IPS-18c (cell line): ENCODE measurements around the gene CD101.

Source experiments
- H3K4me3 ChIP-seq: 2 replicates; pipeline ENCODE4 v1.7.0; 2013; ENCODE audit warnings: low read depth, mild to moderate bottlenecking, low read length, moderate library complexity; ENCODE audit not compliant: insufficient read depth
- H3K9me3 ChIP-seq: one replicate; pipeline ENCODE4 v1.6.1; 2013; ENCODE audit warnings: mild to moderate bottlenecking, low read length, moderate library complexity; ENCODE audit not compliant: control insufficient read depth, insufficient read depth

The CD101 gene

GRCh38 chr1:117032681-117033539 is 31.4 kb downstream of the CD101 start:
- Histone ChIP-seq H3K4me3 (no peak overlapping the region), H3K9me3 (no peaks in the 10 kb centered on the region)

GRCh38 chr1:117033772-117034171 is 32.2 kb downstream of the CD101 start:
- Histone ChIP-seq H3K4me3 (no peak overlapping the region), H3K9me3 (no peaks in the 10 kb centered on the region)

GRCh38 chr1:117034791-117035290 is 33.3 kb downstream of the CD101 start:
- Histone ChIP-seq H3K4me3 (no peak overlapping the region), H3K9me3 (no peaks in the 10 kb centered on the region)

DNA sequence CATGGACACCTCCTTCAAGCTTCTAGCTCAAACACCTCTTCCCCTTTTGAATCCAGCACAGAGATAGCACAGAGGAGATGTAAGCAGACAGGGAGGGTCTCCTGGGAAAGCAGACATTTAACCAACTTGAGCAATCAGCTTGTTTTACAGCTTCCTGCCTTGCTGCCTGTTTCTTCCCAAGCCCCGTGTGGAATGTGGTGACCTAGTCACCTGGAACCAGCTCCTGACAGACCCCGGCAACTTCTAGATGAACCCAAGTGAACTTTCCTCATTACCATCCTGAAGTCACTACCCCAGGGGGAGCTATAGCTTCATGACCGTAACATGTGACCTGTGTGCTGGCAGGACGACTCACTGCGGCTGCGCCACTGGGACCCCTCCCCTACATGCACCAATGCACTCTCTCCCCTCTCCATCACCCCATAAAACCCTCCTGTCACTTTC is 34.5 kb downstream of the CD101 start:
- no peak overlapping the region for H3K4me3 ChIP-seq
- no peaks in the 10 kb centered on the region for H3K9me3 ChIP-seq

GRCh38 chr1:117037802-117038201 is 36.2 kb downstream of the CD101 start:
- Histone ChIP-seq H3K4me3 (no peak overlapping the region), H3K9me3 (no peaks in the 10 kb centered on the region)

DNA sequence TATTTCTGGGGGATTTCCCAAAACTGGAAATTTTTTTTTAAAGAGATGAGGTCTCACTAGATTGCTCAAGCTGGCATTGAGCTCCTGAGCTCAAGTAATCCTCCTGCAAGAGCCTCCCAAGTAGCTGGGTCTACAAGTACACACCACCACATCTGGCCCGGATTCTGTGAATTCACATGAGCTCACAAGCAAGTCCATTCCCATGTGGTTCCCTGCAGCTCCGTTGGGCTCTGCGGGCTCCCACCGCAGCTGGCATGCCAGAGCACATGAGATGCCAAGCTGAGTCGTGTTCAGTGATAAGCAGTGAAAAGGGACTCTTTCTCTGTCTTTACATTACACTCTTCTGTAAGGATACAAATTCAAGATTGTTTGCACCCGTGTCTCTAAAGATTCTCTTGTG is 36.7 kb downstream of the CD101 start:
- Histone ChIP-seq H3K4me3 (no peak overlapping the region), H3K9me3 (no peaks in the 10 kb centered on the region)

DNA sequence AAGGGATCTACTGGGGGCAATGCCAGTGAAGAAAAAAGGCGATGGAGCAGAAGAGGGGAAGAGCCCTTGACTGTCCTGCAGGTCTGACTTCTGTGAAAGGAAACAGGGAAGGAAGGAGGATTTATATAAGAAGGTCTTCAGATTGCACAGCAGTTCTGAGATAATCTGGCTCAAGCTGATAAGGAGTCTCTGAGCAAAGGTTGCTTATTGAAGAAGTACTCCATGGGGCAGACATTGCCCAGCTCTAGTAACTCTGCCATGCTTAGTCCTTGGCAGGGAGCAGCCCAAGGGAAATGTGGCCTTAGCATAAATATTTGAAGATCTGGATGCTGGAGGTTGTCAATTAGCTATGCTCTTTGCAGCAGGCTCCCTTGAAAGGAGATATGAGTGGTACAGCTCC is 42.7 kb downstream of the CD101 start:
- H3K9me3 ChIP-seq, result no peaks in the 10 kb centered on the region
- no peak overlapping the region for H3K4me3 ChIP-seq

GRCh38 chr1:117045644-117046043 is 44.1 kb downstream of the CD101 start:
- no peak overlapping the region for H3K4me3 ChIP-seq

GRCh38 chr1:117046781-117047180 is 45.2 kb downstream of the CD101 start:
- Histone ChIP-seq H3K9me3 (no peaks in the 10 kb centered on the region), H3K4me3 (no peak overlapping the region)

More at GRCh38 chr1:117045644-117046043, 44.1 kb downstream of the CD101 start:
- no peaks in the 10 kb centered on the region for H3K9me3 ChIP-seq

DNA sequence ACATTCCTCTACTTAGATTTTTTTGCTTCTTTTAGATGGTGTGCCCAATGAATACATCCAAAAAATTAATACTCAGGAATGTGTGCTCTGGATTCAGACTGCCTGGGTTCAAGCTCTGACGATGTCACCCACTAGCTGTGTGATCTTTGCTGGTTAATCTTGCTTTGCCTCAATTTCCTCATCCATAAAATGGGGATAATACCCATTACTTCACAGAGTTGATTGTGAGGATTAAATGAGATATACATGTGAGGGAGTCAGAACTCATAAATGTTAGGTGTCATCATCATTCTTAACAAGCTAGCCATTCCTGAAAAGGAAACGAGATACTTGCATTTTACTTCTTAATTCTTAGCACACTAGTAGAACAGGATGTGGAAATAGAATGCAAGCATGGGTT is 45.7 kb downstream of the CD101 start:
- H3K4me3 ChIP-seq, result no peak overlapping the region
- no peaks in the 10 kb centered on the region for H3K9me3 ChIP-seq

DNA sequence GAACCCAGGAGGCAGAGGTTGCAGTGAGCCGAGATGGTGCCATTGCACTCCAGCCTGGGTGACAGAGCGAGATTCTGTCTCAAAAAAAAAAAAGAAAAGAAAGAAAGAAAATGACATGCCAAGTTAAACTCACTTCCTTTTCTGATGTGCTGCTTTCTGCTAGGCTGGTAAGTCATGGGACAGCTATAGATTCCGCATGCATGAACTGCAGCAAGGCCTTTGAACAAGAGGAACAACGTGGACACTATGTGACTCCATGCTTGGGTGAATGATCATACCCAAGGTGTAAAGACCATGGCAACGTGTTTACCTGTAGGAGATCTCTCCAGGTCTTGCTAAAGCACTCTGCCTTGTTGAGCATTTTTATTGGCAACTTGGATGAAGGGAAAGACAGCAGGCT is 48.3 kb downstream of the CD101 start:
- Histone ChIP-seq H3K4me3 (no peak overlapping the region), H3K9me3 (no peaks in the 10 kb centered on the region)

- Histone ChIP-seq H3K9me3 (no peaks in the 10 kb centered on the region), H3K4me3 (no peak overlapping the region)
Measured at GRCh38 chr1:117051224-117052064, 49.9 kb downstream of the CD101 start.

- no peaks in the 10 kb centered on the region for H3K9me3 ChIP-seq
- H3K4me3 ChIP-seq, result no peak overlapping the region
Measured at GRCh38 chr1:117054068-117054467, 52.5 kb downstream of the CD101 start.

DNA sequence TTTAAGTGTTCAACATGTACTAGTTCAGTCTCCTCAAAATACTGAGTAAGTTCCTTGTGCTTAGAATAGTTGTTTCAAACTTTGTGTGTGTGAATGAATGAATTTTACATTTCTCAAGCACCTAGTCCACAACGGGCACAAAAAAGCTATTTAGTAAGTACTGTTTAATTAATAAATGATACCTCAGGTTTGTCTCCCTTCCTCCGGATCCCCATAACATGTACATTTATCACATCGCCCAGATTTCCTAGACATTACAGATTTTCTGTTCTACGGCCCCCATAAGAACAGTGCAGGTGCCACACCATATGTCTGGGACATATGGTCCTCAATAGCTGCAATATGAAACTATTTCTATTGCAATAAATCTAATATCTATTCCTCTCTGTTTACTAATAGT is 57.2 kb downstream of the CD101 start:
- Histone ChIP-seq H3K9me3 (no peaks in the 10 kb centered on the region), H3K4me3 (peak overlapping the region; percentile 94)

DNA sequence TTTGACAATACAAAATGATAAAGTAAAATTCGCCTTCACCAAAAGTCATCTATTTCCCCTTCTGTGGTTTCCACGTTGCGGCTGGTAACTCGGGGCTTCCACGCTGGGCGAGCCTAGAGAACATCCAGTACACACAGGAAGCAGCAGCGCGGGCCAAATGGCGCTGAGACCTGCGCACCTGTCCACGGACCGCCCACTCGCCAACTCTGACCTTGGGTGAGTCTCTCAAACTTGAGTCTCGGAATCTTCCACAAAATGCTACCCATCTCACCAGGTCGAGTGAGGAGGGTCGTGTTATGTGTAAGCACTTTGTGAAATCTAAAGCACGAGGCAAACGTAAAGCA is 57.7 kb downstream of the CD101 start:
- Histone ChIP-seq H3K4me3 (peak overlapping the region; percentile 94), H3K9me3 (no peaks in the 10 kb centered on the region)

DNA sequence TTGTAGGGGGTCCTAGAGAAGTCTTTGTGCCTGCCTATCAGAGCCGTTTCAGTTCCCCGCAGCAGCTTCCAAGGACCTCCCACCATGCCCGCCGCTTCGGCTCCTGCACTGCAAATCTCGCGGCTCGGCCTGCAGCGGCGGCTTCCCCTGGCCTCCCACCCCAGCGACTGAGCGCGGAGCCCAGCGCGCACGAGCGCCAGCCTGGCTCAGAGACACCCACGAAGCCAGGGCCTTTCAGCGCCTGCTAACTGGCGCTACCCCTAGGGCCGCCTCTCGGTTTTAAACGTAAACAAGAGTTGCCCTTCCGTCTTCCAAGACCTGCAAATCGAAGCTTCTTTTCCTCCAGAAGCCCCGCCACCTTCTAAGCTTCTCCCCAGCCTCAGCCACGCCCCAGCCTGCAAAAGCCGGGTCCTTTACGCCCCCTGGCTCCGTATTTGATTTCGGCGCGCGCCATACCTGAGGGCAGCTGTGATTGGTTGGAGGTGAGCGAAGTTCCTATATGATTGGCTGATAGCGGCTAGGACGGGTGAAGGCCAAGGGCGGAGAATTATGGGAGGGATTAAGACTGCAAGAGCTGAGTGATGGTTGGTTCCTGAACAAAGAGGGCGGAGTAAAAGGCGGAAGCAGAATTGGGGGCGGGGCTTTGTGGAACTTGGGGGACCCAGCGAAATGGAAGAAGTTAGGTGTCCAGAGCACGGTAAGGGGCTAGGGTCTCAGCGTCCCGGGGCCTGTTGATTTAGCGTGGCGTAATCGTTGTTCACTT is 58.3 kb downstream of the CD101 start, which contains the start of gene TTF2:
TTF2 (plus strand) TSS at position 649 of the 763 bp plus-strand sequence; CDS start at position 670, 21 bp downstream.
- Histone ChIP-seq H3K4me3 (peak within 1 kb of the TSS; percentile 94), H3K9me3 (no peaks in the 10 kb centered on the region)
